K562 (cell line): ENCODE data around the gene PGAP2. TPM values are rescaled to one million over a fixed set of nuclear protein-coding genes. Genes with fewer than 3 reads are reported as not detected.
A peak's percentile ranks its signal among the peaks of the same experiment; 100 is the strongest.

ENCODE experiments used
- ARHGAP35 ChIP-seq: fragments of 450-650 bp; IDR thresholded peaks from 2 replicates; pipeline ENCODE4 v1.6.1; 2018; ENCODE audit not compliant: partially characterized antibody
- ATF7 ChIP-seq: fragments of 450-650 bp; IDR thresholded peaks from 2 replicates; pipeline ENCODE4 v1.7.1; 2014; ENCODE audit warnings: mild to moderate bottlenecking, moderate library complexity
- CSDE1 ChIP-seq, 2 experiments: fragments of 450-650 bp; IDR thresholded peaks; 2 replicates each; pipeline ENCODE4 v1.6.1; 2016; ENCODE audit warnings: mild to moderate bottlenecking in 1 of 2
- ELF4 ChIP-seq: fragments of 450-650 bp; formaldehyde crosslinking; IDR thresholded peaks from 2 replicates; pipeline ENCODE4 v1.4.0; 2022; ENCODE audit warnings: missing genetic modification characterization
- FOSL1 ChIP-seq: fragments of 200-800 bp; sonication (Bioruptor generic); conservative IDR thresholded peaks from 2 replicates; pipeline ENCODE4 v1.6.1; 2016; ENCODE audit warnings: missing genetic modification characterization, missing compliant biosample characterization
- GABPB2 ChIP-seq: fragments of 250-450 bp; sonication (Bioruptor Pico); conservative IDR thresholded peaks from 2 replicates; pipeline ENCODE4 v1.5.1; 2021; ENCODE audit warnings: mild to moderate bottlenecking
- GATAD2A ChIP-seq: fragments of 450-650 bp; IDR thresholded peaks from 2 replicates; pipeline ENCODE4 v1.6.1; 2017
- MAFK ChIP-seq: IDR thresholded peaks from 2 replicates; pipeline ENCODE4 v1.6.1; 2011; ENCODE audit warnings: low read length, improper control_type of control experiment
- MECOM ChIP-seq: fragments of 250-450 bp; sonication (Bioruptor Pico); IDR thresholded peaks from 2 replicates; pipeline ENCODE4 v1.8.0; 2022; ENCODE audit warnings: inconsistent platforms
- SETDB1 ChIP-seq: IDR thresholded peaks from one replicate; pipeline ENCODE4 v1.6.1; 2012; ENCODE audit warnings: low read length, control low read depth, inconsistent platforms
- SREBF2 ChIP-seq: sonication (generic); formaldehyde crosslinking; IDR thresholded peaks from 2 replicates; pipeline ENCODE4 v1.4.0; 2020; ENCODE audit warnings: mild to moderate bottlenecking, missing genetic modification reagents
- TARDBP ChIP-seq: fragments of 450-650 bp; IDR thresholded peaks from 2 replicates; pipeline ENCODE4 v1.6.1; 2016
- U2AF2 ChIP-seq: fragments of 200-400 bp; formaldehyde crosslinking; optimal IDR thresholded peaks from 2 replicates; pipeline ENCODE3; 2017; ENCODE audit warnings: low read depth, mild to moderate bottlenecking, low read length
- ZC3H4 ChIP-seq: sonication (generic); formaldehyde crosslinking; IDR thresholded peaks from 2 replicates; pipeline ENCODE4 v1.9.0; 2021; ENCODE audit warnings: missing genetic modification reagents, borderline replicate concordance
- ZEB2 ChIP-seq: fragments of 450-650 bp; IDR thresholded peaks from 2 replicates; pipeline ENCODE4 v1.6.1; 2016
- ZKSCAN1 ChIP-seq: fragments of 150-350 bp; IDR thresholded peaks from 2 replicates; pipeline ENCODE4 v1.6.1; 2016; ENCODE audit warnings: low read depth, low read length
- ZNF134 ChIP-seq: fragments of 250-450 bp; sonication (Bioruptor Pico); conservative IDR thresholded peaks from 2 replicates; pipeline ENCODE4 v1.4.0; 2020
- ZNF23 ChIP-seq: fragments of 250-450 bp; sonication (Bioruptor Pico); IDR thresholded peaks from 2 replicates; pipeline ENCODE4 v1.4.0; 2020; ENCODE audit warnings: mild to moderate bottlenecking
- ZNF41 ChIP-seq: fragments of 250-450 bp; sonication (Bioruptor Pico); conservative IDR thresholded peaks from 2 replicates; pipeline ENCODE4 v1.4.0; 2020; ENCODE audit warnings: mild to moderate bottlenecking
- polyA plus RNA-seq, 8 experiments: library from polyadenylated mRNA; depleted of rRNA in 4 of 8; stranded (reverse) in 5 of 8; unstranded in 3 of 8; fragments of >200 nt; fragmentation: Nextera tagmentation in 2 of 8; fragmentation: Illumina TruSeq in 1 of 8; extraction: Ambion mirVana in 2 of 8; extraction: Trizol in 1 of 8; gene quantifications; 2 replicates each; pipeline versions ENCODE4 v1.2.1 to v1.2.3, GENCODE V29; 2011 to 2014; ENCODE audit warnings: inconsistent platforms in 1 of 8, missing spikeins in 1 of 8
- total RNA-seq, 7 experiments: library from RNA; depleted of rRNA in 6 of 7; stranded (reverse); fragments of >200 nt in 6 of 7; fragmentation: Illumina TruSeq in 2 of 7; extraction: Trizol in 2 of 7; gene quantifications; 2 replicates each; pipeline versions ENCODE4 v1.2.1 to v1.2.3, GENCODE V29; 2011 to 2021; ENCODE audit warnings: low replicate concordance in 1 of 7
- TF ChIP-seq, protein P1 (sequence below): IDR thresholded peaks from 3 replicates; pipeline ENCODE4 v1.6.1; 2011; ENCODE audit warnings: borderline replicate concordance, mild to moderate bottlenecking, moderate library complexity; ENCODE audit not compliant: insufficient read length; ENCODE audit errors: extremely low read depth
- TF ChIP-seq, protein P2 (sequence below): fragments of 450-650 bp; IDR thresholded peaks from 2 replicates; pipeline ENCODE4 v1.6.1; 2016; ENCODE audit warnings: antibody characterized with exemption
- TF ChIP-seq, protein P3 (sequence below): fragments of 250-450 bp; sonication (Bioruptor Pico); IDR thresholded peaks from 2 replicates; pipeline ENCODE4 v1.8.0; 2021; ENCODE audit warnings: moderate library complexity, mild to moderate bottlenecking, inconsistent platforms
- TF ChIP-seq, protein P4 (sequence below): sonication (generic); formaldehyde crosslinking; IDR thresholded peaks from 2 replicates; pipeline ENCODE4 v1.8.0; 2022; ENCODE audit warnings: missing genetic modification reagents, mild to moderate bottlenecking, borderline replicate concordance
- TF ChIP-seq, protein P5 (sequence below): sonication (generic); formaldehyde crosslinking; IDR thresholded peaks from 2 replicates; pipeline ENCODE4 v1.4.0; 2020; ENCODE audit warnings: mild to moderate bottlenecking, missing genetic modification reagents

Gene PGAP2
- total and polyA plus RNA-seq, 9 of the 15 experiments (the other 6 are each of a cell fraction or from before 2014, with no cell fraction given) = 17.9 to 47.2 (median 33.7) TPM

DNA sequence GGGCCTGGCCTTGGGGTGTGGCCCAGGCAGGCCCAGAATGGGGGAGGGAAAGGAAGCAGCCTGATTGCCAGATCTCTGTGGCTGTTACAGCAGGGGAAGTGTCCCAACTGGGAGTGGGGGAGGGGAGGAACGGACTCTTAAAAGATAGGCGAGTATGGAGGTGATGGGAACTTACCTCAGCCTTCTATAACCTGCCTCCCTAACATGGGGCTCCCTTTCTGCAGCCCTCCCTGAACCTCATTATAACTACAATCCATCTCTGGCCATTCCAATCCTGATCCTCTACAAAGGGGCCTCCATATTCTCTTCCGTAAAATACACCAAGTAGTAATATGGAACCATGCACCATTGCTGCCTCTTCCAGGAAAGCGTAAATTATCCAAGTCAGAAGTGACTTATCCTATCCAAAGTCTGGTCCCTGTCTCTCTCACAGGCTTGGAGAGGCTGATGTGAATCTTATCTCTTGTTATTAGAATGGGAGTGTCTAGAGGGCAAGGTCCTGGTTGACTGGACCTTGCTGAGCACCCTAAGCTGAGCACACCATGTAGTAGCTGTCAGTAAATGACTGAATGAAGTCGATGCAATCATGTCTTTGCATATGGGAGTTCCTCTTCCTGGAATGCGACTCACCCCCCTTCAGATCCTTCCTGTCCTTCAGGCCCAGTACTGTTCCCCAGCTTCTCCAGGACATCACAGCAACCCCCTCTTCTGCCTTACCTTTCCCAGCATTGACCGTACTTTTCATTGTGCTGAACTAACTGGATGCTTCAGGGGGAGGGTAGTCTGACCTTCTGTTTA is 26.5 kb downstream of the PGAP2 start (continued):
- TF ChIP-seq, protein P1, sequence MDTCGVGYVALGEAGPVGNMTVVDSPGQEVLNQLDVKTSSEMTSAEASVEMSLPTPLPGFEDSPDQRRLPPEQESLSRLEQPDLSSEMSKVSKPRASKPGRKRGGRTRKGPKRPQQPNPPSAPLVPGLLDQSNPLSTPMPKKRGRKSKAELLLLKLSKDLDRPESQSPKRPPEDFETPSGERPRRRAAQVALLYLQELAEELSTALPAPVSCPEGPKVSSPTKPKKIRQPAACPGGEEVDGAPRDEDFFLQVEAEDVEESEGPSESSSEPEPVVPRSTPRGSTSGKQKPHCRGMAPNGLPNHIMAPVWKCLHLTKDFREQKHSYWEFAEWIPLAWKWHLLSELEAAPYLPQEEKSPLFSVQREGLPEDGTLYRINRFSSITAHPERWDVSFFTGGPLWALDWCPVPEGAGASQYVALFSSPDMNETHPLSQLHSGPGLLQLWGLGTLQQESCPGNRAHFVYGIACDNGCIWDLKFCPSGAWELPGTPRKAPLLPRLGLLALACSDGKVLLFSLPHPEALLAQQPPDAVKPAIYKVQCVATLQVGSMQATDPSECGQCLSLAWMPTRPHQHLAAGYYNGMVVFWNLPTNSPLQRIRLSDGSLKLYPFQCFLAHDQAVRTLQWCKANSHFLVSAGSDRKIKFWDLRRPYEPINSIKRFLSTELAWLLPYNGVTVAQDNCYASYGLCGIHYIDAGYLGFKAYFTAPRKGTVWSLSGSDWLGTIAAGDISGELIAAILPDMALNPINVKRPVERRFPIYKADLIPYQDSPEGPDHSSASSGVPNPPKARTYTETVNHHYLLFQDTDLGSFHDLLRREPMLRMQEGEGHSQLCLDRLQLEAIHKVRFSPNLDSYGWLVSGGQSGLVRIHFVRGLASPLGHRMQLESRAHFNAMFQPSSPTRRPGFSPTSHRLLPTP = no peak
- TF ChIP-seq ZNF41 (CRISPR knock-in tag) (no peak), ZEB2 (peak; percentile 83), ZNF23 (CRISPR knock-in tag) (no peak), MECOM (CRISPR knock-in tag) (peak; percentile 95), CSDE1 (IDR thresholded peaks at IDR 0.05) (no peak), SREBF2 (CRISPR knock-in tag) (no peak), GATAD2A (peak; percentile 96), GABPB2 (no peak), SETDB1 (no peak), ATF7 (peak; percentile 74), TARDBP (peak; percentile 87; the same call in 1 of the 2 replicates), MAFK (0 out of 2 replicates have a peak, but pooled peaks have one; percentile 18), ARHGAP35 (no peak), ZNF134 (CRISPR knock-in tag) (no peak), U2AF2 (no peak), ZC3H4 (CRISPR knock-in tag) (no peak), ELF4 (CRISPR knock-in tag) (no peak), ZKSCAN1 (peak; percentile 77), FOSL1 (tag) (peak; percentile 30; the same call in 1 of the 2 replicates)
- TF ChIP-seq, protein P2, sequence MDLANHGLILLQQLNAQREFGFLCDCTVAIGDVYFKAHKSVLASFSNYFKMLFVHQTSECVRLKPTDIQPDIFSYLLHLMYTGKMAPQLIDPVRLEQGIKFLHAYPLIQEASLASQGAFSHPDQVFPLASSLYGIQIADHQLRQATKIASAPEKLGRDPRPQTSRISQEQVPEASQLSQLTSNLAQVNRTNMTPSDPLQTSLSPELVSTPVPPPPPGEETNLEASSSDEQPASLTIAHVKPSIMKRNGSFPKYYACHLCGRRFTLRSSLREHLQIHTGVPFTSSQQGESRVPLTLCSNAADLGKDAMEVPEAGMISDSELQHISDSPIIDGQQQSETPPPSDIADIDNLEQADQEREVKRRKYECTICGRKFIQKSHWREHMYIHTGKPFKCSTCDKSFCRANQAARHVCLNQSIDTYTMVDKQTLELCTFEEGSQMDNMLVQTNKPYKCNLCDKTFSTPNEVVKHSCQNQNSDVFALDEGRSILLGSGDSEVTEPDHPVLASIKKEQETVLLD = no peak; the same call in none of the 2 replicates
- TF ChIP-seq, protein P3, sequence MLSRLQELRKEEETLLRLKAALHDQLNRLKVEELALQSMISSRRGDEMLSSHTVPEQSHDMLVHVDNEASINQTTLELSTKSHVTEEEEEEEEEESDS (CRISPR knock-in tag) = no peak
- TF ChIP-seq, protein P4, sequence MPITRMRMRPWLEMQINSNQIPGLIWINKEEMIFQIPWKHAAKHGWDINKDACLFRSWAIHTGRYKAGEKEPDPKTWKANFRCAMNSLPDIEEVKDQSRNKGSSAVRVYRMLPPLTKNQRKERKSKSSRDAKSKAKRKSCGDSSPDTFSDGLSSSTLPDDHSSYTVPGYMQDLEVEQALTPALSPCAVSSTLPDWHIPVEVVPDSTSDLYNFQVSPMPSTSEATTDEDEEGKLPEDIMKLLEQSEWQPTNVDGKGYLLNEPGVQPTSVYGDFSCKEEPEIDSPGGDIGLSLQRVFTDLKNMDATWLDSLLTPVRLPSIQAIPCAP (CRISPR knock-in tag) = no peak
- TF ChIP-seq, protein P5, sequence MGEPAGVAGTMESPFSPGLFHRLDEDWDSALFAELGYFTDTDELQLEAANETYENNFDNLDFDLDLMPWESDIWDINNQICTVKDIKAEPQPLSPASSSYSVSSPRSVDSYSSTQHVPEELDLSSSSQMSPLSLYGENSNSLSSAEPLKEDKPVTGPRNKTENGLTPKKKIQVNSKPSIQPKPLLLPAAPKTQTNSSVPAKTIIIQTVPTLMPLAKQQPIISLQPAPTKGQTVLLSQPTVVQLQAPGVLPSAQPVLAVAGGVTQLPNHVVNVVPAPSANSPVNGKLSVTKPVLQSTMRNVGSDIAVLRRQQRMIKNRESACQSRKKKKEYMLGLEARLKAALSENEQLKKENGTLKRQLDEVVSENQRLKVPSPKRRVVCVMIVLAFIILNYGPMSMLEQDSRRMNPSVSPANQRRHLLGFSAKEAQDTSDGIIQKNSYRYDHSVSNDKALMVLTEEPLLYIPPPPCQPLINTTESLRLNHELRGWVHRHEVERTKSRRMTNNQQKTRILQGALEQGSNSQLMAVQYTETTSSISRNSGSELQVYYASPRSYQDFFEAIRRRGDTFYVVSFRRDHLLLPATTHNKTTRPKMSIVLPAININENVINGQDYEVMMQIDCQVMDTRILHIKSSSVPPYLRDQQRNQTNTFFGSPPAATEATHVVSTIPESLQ (CRISPR knock-in tag) = no peak
